ENCODE results near the gene SGMS1.

DNA sequence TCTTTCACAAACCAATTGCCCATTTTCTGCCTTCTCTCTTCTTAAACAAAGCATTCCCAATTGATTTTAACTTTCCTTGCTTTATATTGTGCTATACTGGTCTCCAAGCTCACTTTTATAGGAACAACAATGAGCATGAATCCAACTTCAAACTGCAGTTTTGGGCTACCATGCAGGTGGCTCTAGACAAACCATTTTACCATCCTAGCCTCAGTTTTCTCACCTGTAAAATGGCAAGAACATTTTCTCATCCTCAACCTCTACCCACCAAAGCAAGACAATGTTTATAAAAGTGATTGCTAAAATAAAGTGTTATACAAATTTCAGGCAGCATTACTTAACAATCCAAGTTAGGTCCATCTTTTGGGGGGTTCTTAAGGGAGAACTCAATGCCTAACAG is 305.6 kb downstream of the SGMS1 start:
- no peak for TF ChIP-seq SUZ12 (IDR thresholded peaks at IDR 0.05; ENCODE audit: extremely low read depth, insufficient read depth, insufficient read length)
- TF ChIP-seq ZNF274 (IDR thresholded peaks at IDR 0.05; ENCODE audit: low read depth, low read length), result no peak
- no peak for TF ChIP-seq YY1 (IDR thresholded peaks at IDR 0.05; ENCODE audit: insufficient read depth, insufficient read length)

Data from NT2/D1 (cell line).